Measurements from ENCODE around the gene PRKN. TPM values are rescaled to one million over a fixed set of nuclear protein-coding genes. Genes with fewer than 3 reads are reported as not detected.

The PRKN gene
- total and polyA plus RNA-seq, 2 donors (not counting 3 experiments of a cell fraction or from before 2014, with no cell fraction given) = 0.06 TPM; not detected in 1

- Histone ChIP-seq H3K4me3 (replicated peaks in 1 of 3; ENCODE audit: insufficient read depth in 1 of 3, low read depth in 1 of 3, low read length in 3 of 3) (no peak overlapping the region), H3K9me3 (replicated peaks; ENCODE audit: control insufficient read depth, insufficient read depth, low read length) (no peaks in the 10 kb centered on the region), H2AFZ (ENCODE audit: low read depth, low read length) (no peak overlapping the region), H3K9ac (replicated peaks; ENCODE audit: extremely low read depth, insufficient read depth, low read length) (no peak overlapping the region), H3K9me1 (replicated peaks; ENCODE audit: control insufficient read depth, extremely low read depth, insufficient read depth, low read length) (no peaks in the 10 kb centered on the region), H4K20me1 (replicated peaks; ENCODE audit: control insufficient read depth, extremely low read depth, insufficient read depth, low read length) (no peaks in the 10 kb centered on the region), H3K27me3 (ENCODE audit: control insufficient read depth in 2 of 2, insufficient read depth in 2 of 2, low read length in 2 of 2) (no peaks in the 10 kb centered on the region), H3K4me2 (ENCODE audit: insufficient read depth, low read length) (no peak overlapping the region), H3K36me3 (ENCODE audit: control insufficient read depth in 2 of 2, extremely low read depth in 1 of 2, insufficient read depth in 2 of 2, low read length in 2 of 2) (no peaks in the 10 kb centered on the region), H3K4me1 (ENCODE audit: control insufficient read depth, extremely low read depth, insufficient read depth, low read length) (no peaks in the 10 kb centered on the region), H3K27ac (ENCODE audit: insufficient read depth, low read depth, low read length) (no peak overlapping the region), H3K79me2 (ENCODE audit: control insufficient read depth, insufficient read depth, low read length) (no peaks in the 10 kb centered on the region)
- no peak for DNase-seq (ENCODE audit: low read depth, low spot score)
- TF ChIP-seq MAX (IDR thresholded peaks at IDR 0.05; ENCODE audit: insufficient read depth, insufficient read length) (no peak), JUN (IDR thresholded peaks at IDR 0.05; ENCODE audit: borderline replicate concordance, insufficient read depth, insufficient read length, low read depth) (no peak)
- POLR2A ChIA-PET = no interaction called here
- no TSS peak for BruUV-seq (replicated peaks)
- dilution Hi-C loops (cut with MboI; ENCODE audit: extremely low pct_ligation_motif_present, low sequenced_read_pairs) = no loop called here
- FAIRE-seq = no peak
- CTCF ChIA-PET = no interaction called here
- intact Hi-C loops (cut with micrococcal nuclease) = no loop called here
Observed at GRCh38 chr6:161949531-161949930, 778.0 kb downstream of the PRKN start.

GRCh38 chr6:161948462-161948861 lies 779.1 kb downstream of the PRKN start:
- intact Hi-C loops (cut with micrococcal nuclease) (no loop called here), dilution Hi-C loops (cut with MboI; ENCODE audit: extremely low pct_ligation_motif_present, low sequenced_read_pairs) (no loop called here)
- no peaks in the 10 kb centered on the region for H3K4me1 ChIP-seq (ENCODE audit: control insufficient read depth, extremely low read depth, insufficient read depth, low read length)
- no peaks in the 10 kb centered on the region for H3K9me3 ChIP-seq (replicated peaks; ENCODE audit: control insufficient read depth, insufficient read depth, low read length)
- H3K36me3 ChIP-seq (ENCODE audit: control insufficient read depth in 2 of 2, extremely low read depth in 1 of 2, insufficient read depth in 2 of 2, low read length in 2 of 2) = no peaks in the 10 kb centered on the region
- no peaks in the 10 kb centered on the region for H3K79me2 ChIP-seq (ENCODE audit: control insufficient read depth, insufficient read depth, low read length)
- H3K9me1 ChIP-seq (replicated peaks; ENCODE audit: control insufficient read depth, extremely low read depth, insufficient read depth, low read length) = no peaks in the 10 kb centered on the region
- H3K4me2 ChIP-seq (ENCODE audit: insufficient read depth, low read length) = no peak overlapping the region
- TF ChIP-seq JUN (IDR thresholded peaks at IDR 0.05; ENCODE audit: borderline replicate concordance, insufficient read depth, insufficient read length, low read depth) = no peak
- no peak for TF ChIP-seq CTCF (IDR thresholded peaks at IDR 0.05; ENCODE audit: extremely low read depth in 1 of 2, insufficient read depth in 1 of 2, low read depth in 1 of 2, low read length in 2 of 2)
- no peak for TF ChIP-seq POLR2AphosphoS5 (IDR thresholded peaks at IDR 0.05; ENCODE audit: insufficient read depth, low read depth, low read length)
- TF ChIP-seq FOS (IDR thresholded peaks at IDR 0.05; ENCODE audit: borderline replicate concordance, insufficient read depth, low read length) = no peak
- no peak for TF ChIP-seq EZH2 (IDR thresholded peaks at IDR 0.05; ENCODE audit: borderline replicate concordance, low read depth, low read length, severe bottlenecking)
- TF ChIP-seq POLR2A (IDR thresholded peaks at IDR 0.05; ENCODE audit: low read depth, low read length) = no peak
- no peak for TF ChIP-seq GATA2 (IDR thresholded peaks at IDR 0.05; ENCODE audit: insufficient read depth, insufficient read length, low read depth, low read length)
- no peak for TF ChIP-seq MAX (IDR thresholded peaks at IDR 0.05; ENCODE audit: insufficient read depth, insufficient read length)
- no peak for TF ChIP-seq MYC (IDR thresholded peaks at IDR 0.05; ENCODE audit: low read depth, low read length)
- H3K4me3 ChIP-seq (replicated peaks in 1 of 3; ENCODE audit: insufficient read depth in 1 of 3, low read depth in 1 of 3, low read length in 3 of 3) = no peak overlapping the region
- POLR2A ChIA-PET = no interaction called here
- H2AFZ ChIP-seq (ENCODE audit: low read depth, low read length) = no peak overlapping the region
- H3K27ac ChIP-seq (ENCODE audit: insufficient read depth, low read depth, low read length) = no peak overlapping the region
- H3K27me3 ChIP-seq (ENCODE audit: control insufficient read depth in 2 of 2, insufficient read depth in 2 of 2, low read length in 2 of 2) = no peaks in the 10 kb centered on the region
- CTCF ChIA-PET = no interaction called here
- no TSS peak for BruUV-seq (replicated peaks)
- H4K20me1 ChIP-seq (replicated peaks; ENCODE audit: control insufficient read depth, extremely low read depth, insufficient read depth, low read length) = no peaks in the 10 kb centered on the region
- FAIRE-seq (no peak), DNase-seq (ENCODE audit: low read depth, low spot score) (no peak)
- no peak overlapping the region for H3K9ac ChIP-seq (replicated peaks; ENCODE audit: extremely low read depth, insufficient read depth, low read length)

All from endothelial cell of umbilical vein (primary cell).